K562 (cell line): ENCODE results near the gene GNG14. TPM values are rescaled to one million over a fixed set of nuclear protein-coding genes. Genes with fewer than 3 reads are reported as not detected.

Source experiments
- ARNT ChIP-seq, 2 experiments: fragments of 450-650 bp; IDR thresholded peaks; 2 replicates each; pipeline ENCODE4 v1.6.1; 2016; ENCODE audit warnings: mild to moderate bottlenecking in 1 of 2
- DMBX1 ChIP-seq: fragments of 250-450 bp; sonication (Bioruptor Pico); IDR thresholded peaks from 2 replicates; pipeline ENCODE4 v1.8.0; 2022; ENCODE audit warnings: inconsistent platforms, mild to moderate bottlenecking, moderate library complexity, borderline replicate concordance
- KLF6 ChIP-seq: fragments of 250-450 bp; sonication (Bioruptor Pico); IDR thresholded peaks from 2 replicates; pipeline ENCODE4 v1.4.0; 2020; ENCODE audit warnings: mild to moderate bottlenecking, moderate library complexity, borderline replicate concordance
- POLR2A ChIP-seq: fragments of 450-650 bp; conservative IDR thresholded peaks from 2 replicates; pipeline ENCODE4 v1.6.1; 2016
- ZNF354B ChIP-seq: fragments of 250-450 bp; sonication (Bioruptor Pico); IDR thresholded peaks from 2 replicates; pipeline ENCODE4 v1.4.0; 2020
- polyA plus RNA-seq, 8 experiments: library from polyadenylated mRNA; depleted of rRNA in 4 of 8; stranded (reverse) in 5 of 8; unstranded in 3 of 8; fragments of >200 nt; fragmentation: Nextera tagmentation in 2 of 8; fragmentation: Illumina TruSeq in 1 of 8; extraction: Ambion mirVana in 2 of 8; extraction: Trizol in 1 of 8; gene quantifications; 2 replicates each; pipeline versions ENCODE4 v1.2.1 to v1.2.3, GENCODE V29; 2011 to 2014; ENCODE audit warnings: inconsistent platforms in 1 of 8, missing spikeins in 1 of 8
- total RNA-seq, 7 experiments: library from RNA; depleted of rRNA in 6 of 7; stranded (reverse); fragments of >200 nt in 6 of 7; fragmentation: Illumina TruSeq in 2 of 7; extraction: Trizol in 2 of 7; gene quantifications; 2 replicates each; pipeline versions ENCODE4 v1.2.1 to v1.2.3, GENCODE V29; 2011 to 2021; ENCODE audit warnings: low replicate concordance in 1 of 7
- TF ChIP-seq, protein P1 (sequence below), 3 experiments: fragments of 200-800 bp in 1 of 3; fragments of 250-450 bp in 1 of 3; fragments of 450-650 bp in 1 of 3; sonication (Bioruptor Pico) in 1 of 3; sonication (Bioruptor generic) in 1 of 3; formaldehyde crosslinking in 1 of 3; IDR thresholded peaks; 2 replicates each; pipeline versions ENCODE4 v1.6.1 to v1.8.0; 2016 to 2022; ENCODE audit warnings: mild to moderate bottlenecking in 2 of 3, missing genetic modification characterization in 2 of 3, missing compliant biosample characterization in 1 of 3, moderate library complexity in 1 of 3
- TF ChIP-seq, protein P2 (sequence below), 2 experiments: fragments of 450-650 bp; IDR thresholded peaks; 2 replicates each; pipeline ENCODE4 v1.6.1; 2018; ENCODE audit warnings: mild to moderate bottlenecking in 2 of 2, low read depth in 1 of 2; ENCODE audit not compliant: partially characterized antibody in 2 of 2
- TF ChIP-seq, protein P3 (sequence below): sonication (generic); formaldehyde crosslinking; IDR thresholded peaks from 2 replicates; pipeline ENCODE4 v1.8.1; 2023; ENCODE audit warnings: mild to moderate bottlenecking, missing genetic modification reagents, moderate library complexity
- TF ChIP-seq, protein P4 (sequence below): sonication (generic); formaldehyde crosslinking; IDR thresholded peaks from 2 replicates; pipeline ENCODE4 v1.5.0; 2020; ENCODE audit warnings: missing genetic modification reagents
- TF ChIP-seq, protein P5 (sequence below): IDR thresholded peaks from 3 replicates; pipeline ENCODE4 v1.6.1; 2011; ENCODE audit warnings: borderline replicate concordance, mild to moderate bottlenecking, moderate library complexity; ENCODE audit not compliant: insufficient read length; ENCODE audit errors: extremely low read depth
- TF ChIP-seq, protein P6 (sequence below): fragments of 450-650 bp; formaldehyde crosslinking; IDR thresholded peaks from 2 replicates; pipeline ENCODE4 v1.4.0; 2020; ENCODE audit warnings: mild to moderate bottlenecking, moderate library complexity

The GNG14 gene
- total and polyA plus RNA-seq, 9 of the 15 experiments (the other 6 are each of a cell fraction or from before 2014, with no cell fraction given): not detected

DNA sequence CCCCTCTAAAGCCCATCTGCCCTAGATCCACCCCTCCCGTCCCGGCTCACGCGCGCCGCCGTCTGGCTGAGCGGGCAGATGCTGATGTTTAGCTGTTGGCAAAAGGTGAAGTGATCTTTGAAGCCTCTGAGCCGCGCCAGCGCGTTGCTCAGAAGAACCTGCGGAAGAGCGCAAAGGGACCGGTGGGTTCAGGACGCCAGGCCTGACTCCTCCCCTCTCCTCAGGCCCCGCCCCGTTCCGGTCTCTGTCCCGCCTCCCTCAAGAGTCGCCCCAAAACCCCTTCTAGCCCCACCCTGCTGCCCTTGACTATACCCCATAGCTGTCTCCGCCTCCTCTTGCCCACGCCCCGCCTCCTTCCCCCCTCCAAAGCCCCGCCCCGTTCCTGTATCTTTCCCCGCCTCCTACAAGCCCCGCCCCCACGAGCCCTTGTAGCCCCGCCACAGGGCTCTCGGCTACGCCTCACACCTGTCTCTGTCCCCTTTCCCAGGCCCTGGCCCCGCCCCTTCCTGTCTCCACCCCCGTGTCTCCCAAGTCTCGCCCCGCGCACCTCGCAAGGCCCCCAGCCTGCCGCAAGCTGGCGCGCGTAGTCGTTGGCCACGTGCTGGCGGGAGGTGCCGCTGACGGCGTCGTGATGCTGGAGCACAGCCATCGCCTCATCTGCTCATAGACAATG lies 30.8 kb upstream of the GNG14 start (continued):
- TF ChIP-seq, protein P1, sequence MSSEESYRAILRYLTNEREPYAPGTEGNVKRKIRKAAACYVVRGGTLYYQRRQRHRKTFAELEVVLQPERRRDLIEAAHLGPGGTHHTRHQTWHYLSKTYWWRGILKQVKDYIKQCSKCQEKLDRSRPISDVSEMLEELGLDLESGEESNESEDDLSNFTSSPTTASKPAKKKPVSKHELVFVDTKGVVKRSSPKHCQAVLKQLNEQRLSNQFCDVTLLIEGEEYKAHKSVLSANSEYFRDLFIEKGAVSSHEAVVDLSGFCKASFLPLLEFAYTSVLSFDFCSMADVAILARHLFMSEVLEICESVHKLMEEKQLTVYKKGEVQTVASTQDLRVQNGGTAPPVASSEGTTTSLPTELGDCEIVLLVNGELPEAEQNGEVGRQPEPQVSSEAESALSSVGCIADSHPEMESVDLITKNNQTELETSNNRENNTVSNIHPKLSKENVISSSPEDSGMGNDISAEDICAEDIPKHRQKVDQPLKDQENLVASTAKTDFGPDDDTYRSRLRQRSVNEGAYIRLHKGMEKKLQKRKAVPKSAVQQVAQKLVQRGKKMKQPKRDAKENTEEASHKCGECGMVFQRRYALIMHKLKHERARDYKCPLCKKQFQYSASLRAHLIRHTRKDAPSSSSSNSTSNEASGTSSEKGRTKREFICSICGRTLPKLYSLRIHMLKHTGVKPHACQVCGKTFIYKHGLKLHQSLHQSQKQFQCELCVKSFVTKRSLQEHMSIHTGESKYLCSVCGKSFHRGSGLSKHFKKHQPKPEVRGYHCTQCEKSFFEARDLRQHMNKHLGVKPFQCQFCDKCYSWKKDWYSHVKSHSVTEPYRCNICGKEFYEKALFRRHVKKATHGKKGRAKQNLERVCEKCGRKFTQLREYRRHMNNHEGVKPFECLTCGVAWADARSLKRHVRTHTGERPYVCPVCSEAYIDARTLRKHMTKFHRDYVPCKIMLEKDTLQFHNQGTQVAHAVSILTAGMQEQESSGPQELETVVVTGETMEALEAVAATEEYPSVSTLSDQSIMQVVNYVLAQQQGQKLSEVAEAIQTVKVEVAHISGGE (CRISPR knock-in tag; IDR thresholded peaks at IDR 0.05): no peak
- TF ChIP-seq, protein P2, sequence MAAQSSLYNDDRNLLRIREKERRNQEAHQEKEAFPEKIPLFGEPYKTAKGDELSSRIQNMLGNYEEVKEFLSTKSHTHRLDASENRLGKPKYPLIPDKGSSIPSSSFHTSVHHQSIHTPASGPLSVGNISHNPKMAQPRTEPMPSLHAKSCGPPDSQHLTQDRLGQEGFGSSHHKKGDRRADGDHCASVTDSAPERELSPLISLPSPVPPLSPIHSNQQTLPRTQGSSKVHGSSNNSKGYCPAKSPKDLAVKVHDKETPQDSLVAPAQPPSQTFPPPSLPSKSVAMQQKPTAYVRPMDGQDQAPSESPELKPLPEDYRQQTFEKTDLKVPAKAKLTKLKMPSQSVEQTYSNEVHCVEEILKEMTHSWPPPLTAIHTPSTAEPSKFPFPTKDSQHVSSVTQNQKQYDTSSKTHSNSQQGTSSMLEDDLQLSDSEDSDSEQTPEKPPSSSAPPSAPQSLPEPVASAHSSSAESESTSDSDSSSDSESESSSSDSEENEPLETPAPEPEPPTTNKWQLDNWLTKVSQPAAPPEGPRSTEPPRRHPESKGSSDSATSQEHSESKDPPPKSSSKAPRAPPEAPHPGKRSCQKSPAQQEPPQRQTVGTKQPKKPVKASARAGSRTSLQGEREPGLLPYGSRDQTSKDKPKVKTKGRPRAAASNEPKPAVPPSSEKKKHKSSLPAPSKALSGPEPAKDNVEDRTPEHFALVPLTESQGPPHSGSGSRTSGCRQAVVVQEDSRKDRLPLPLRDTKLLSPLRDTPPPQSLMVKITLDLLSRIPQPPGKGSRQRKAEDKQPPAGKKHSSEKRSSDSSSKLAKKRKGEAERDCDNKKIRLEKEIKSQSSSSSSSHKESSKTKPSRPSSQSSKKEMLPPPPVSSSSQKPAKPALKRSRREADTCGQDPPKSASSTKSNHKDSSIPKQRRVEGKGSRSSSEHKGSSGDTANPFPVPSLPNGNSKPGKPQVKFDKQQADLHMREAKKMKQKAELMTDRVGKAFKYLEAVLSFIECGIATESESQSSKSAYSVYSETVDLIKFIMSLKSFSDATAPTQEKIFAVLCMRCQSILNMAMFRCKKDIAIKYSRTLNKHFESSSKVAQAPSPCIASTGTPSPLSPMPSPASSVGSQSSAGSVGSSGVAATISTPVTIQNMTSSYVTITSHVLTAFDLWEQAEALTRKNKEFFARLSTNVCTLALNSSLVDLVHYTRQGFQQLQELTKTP (IDR thresholded peaks at IDR 0.05; ENCODE audit: low read depth in 1 of 2, partially characterized antibody in 2 of 2): no peak
- TF ChIP-seq, protein P3, sequence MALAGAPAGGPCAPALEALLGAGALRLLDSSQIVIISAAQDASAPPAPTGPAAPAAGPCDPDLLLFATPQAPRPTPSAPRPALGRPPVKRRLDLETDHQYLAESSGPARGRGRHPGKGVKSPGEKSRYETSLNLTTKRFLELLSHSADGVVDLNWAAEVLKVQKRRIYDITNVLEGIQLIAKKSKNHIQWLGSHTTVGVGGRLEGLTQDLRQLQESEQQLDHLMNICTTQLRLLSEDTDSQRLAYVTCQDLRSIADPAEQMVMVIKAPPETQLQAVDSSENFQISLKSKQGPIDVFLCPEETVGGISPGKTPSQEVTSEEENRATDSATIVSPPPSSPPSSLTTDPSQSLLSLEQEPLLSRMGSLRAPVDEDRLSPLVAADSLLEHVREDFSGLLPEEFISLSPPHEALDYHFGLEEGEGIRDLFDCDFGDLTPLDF (CRISPR knock-in tag): no peak
- TF ChIP-seq KLF6 (CRISPR knock-in tag): no peak
- TF ChIP-seq, protein P4, sequence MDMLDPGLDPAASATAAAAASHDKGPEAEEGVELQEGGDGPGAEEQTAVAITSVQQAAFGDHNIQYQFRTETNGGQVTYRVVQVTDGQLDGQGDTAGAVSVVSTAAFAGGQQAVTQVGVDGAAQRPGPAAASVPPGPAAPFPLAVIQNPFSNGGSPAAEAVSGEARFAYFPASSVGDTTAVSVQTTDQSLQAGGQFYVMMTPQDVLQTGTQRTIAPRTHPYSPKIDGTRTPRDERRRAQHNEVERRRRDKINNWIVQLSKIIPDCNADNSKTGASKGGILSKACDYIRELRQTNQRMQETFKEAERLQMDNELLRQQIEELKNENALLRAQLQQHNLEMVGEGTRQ (CRISPR knock-in tag): no peak
- TF ChIP-seq ARNT (IDR thresholded peaks at IDR 0.05): no peak
- TF ChIP-seq ZNF354B (CRISPR knock-in tag): no peak
- TF ChIP-seq POLR2A: no peak
- TF ChIP-seq, protein P5, sequence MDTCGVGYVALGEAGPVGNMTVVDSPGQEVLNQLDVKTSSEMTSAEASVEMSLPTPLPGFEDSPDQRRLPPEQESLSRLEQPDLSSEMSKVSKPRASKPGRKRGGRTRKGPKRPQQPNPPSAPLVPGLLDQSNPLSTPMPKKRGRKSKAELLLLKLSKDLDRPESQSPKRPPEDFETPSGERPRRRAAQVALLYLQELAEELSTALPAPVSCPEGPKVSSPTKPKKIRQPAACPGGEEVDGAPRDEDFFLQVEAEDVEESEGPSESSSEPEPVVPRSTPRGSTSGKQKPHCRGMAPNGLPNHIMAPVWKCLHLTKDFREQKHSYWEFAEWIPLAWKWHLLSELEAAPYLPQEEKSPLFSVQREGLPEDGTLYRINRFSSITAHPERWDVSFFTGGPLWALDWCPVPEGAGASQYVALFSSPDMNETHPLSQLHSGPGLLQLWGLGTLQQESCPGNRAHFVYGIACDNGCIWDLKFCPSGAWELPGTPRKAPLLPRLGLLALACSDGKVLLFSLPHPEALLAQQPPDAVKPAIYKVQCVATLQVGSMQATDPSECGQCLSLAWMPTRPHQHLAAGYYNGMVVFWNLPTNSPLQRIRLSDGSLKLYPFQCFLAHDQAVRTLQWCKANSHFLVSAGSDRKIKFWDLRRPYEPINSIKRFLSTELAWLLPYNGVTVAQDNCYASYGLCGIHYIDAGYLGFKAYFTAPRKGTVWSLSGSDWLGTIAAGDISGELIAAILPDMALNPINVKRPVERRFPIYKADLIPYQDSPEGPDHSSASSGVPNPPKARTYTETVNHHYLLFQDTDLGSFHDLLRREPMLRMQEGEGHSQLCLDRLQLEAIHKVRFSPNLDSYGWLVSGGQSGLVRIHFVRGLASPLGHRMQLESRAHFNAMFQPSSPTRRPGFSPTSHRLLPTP: no peak
- TF ChIP-seq, protein P6, sequence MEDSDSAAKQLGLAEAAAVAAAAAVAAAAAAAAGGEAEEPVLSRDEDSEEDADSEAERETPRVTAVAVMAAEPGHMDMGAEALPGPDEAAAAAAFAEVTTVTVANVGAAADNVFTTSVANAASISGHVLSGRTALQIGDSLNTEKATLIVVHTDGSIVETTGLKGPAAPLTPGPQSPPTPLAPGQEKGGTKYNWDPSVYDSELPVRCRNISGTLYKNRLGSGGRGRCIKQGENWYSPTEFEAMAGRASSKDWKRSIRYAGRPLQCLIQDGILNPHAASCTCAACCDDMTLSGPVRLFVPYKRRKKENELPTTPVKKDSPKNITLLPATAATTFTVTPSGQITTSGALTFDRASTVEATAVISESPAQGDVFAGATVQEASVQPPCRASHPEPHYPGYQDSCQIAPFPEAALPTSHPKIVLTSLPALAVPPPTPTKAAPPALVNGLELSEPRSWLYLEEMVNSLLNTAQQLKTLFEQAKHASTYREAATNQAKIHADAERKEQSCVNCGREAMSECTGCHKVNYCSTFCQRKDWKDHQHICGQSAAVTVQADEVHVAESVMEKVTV (CRISPR knock-in tag): no peak
- no peak for TF ChIP-seq DMBX1 (CRISPR knock-in tag)
